Endothelial cell of umbilical vein (primary cell): Measurements from ENCODE around the gene CCR4. TPM values are rescaled to one million over a fixed set of nuclear protein-coding genes. Genes with fewer than 3 reads are reported as not detected.
A peak's percentile ranks its signal among the peaks of the same experiment; 100 is the strongest.

Experiments used
- BruUV-seq: library from RNA; stranded (reverse); fragments of 400-500 nt; replicated peaks from 2 replicates; lab custom pipeline; 2021; lab: Mats Ljungman, UMichigan
- CTCF ChIA-PET: fragments of 300-600, 350-600 bp; sonication (Branson Sonifier 250); formaldehyde crosslinking; loops from one replicate; lab custom pipeline; 2021; ENCODE audit warnings: antibody characterized with exemption, inconsistent platforms; lab: Charles Lee
- POLR2A ChIA-PET: fragments of 300-600, 350-600 bp; sonication (Branson Sonifier 250); formaldehyde crosslinking; loops from one replicate; lab custom pipeline; 2021; ENCODE audit warnings: antibody characterized with exemption, inconsistent platforms; lab: Charles Lee
- DNase-seq: peaks from one replicate; pipeline ENCODE4 v3.0.0-alpha.2; 2011; ENCODE audit warnings: low read depth, low spot score
- FAIRE-seq: peaks from 2 replicates; lab custom pipeline; 2011; peaks lifted over from hg19 to GRCh38; lab: Jason Lieb, UNC
- H2AFZ ChIP-seq: 2 replicates; pipeline ENCODE4 v1.6.0; 2012; ENCODE audit warnings: low read depth, low read length, control low read depth, inconsistent platforms
- H3K27ac ChIP-seq: 2 replicates; pipeline ENCODE4 v1.5.1; 2011; ENCODE audit warnings: low read depth, mild to moderate bottlenecking, control low read depth, low read length, moderate library complexity; ENCODE audit not compliant: insufficient read depth
- H3K27me3 ChIP-seq, 2 experiments: 2 replicates each; pipeline versions ENCODE4 v1.6.0 to v1.6.1; 2011; ENCODE audit warnings: low read length in 2 of 2, mixed read lengths in 1 of 2; ENCODE audit not compliant: control insufficient read depth in 2 of 2, insufficient read depth in 2 of 2
- H3K36me3 ChIP-seq, 2 experiments: 2 replicates in 1 of 2; 3 replicates in 1 of 2; pipeline ENCODE4 v1.5.1; 2011; ENCODE audit warnings: low read length in 2 of 2, mild to moderate bottlenecking in 1 of 2, moderate library complexity in 1 of 2; ENCODE audit not compliant: control insufficient read depth in 2 of 2, insufficient read depth in 2 of 2; ENCODE audit errors: extremely low read depth in 1 of 2
- H3K4me1 ChIP-seq: 3 replicates; pipeline ENCODE4 v1.5.1; 2011; ENCODE audit warnings: mild to moderate bottlenecking, low read length; ENCODE audit not compliant: control insufficient read depth, insufficient read depth; ENCODE audit errors: extremely low read depth
- H3K4me2 ChIP-seq: 2 replicates; pipeline ENCODE4 v1.6.1; 2011; ENCODE audit warnings: low read length, control low read depth, mixed read lengths; ENCODE audit not compliant: insufficient read depth
- H3K4me3 ChIP-seq, 3 experiments: fragments of 200-600 bp in 1 of 3; sonication (generic), shearing (Covaris generic) in 1 of 3; replicated peaks in 1 of 3; 2 replicates each; pipeline ENCODE4 v1.5.1; 2011 to 2016; ENCODE audit warnings: control low read depth in 3 of 3, low read length in 3 of 3, mild to moderate bottlenecking in 2 of 3, inconsistent platforms in 1 of 3, low read depth in 1 of 3, moderate library complexity in 1 of 3; ENCODE audit not compliant: insufficient read depth in 1 of 3
- H3K79me2 ChIP-seq: 2 replicates; pipeline ENCODE4 v1.6.0; 2012; ENCODE audit warnings: low read length, inconsistent platforms; ENCODE audit not compliant: control insufficient read depth, insufficient read depth
- H3K9ac ChIP-seq: replicated peaks from 2 replicates; pipeline ENCODE3; 2011; ENCODE audit warnings: low read length, control low read depth; ENCODE audit not compliant: insufficient read depth; ENCODE audit errors: extremely low read depth
- H3K9me1 ChIP-seq: replicated peaks from 3 replicates; pipeline ENCODE4 v1.6.0; 2011; ENCODE audit warnings: mild to moderate bottlenecking, low read length; ENCODE audit not compliant: control insufficient read depth, insufficient read depth; ENCODE audit errors: extremely low read depth
- H3K9me3 ChIP-seq: replicated peaks from 2 replicates; pipeline ENCODE4 v1.5.1; 2012; ENCODE audit warnings: low read length, inconsistent platforms; ENCODE audit not compliant: control insufficient read depth, insufficient read depth
- H4K20me1 ChIP-seq: replicated peaks from 2 replicates; pipeline ENCODE3; 2011; ENCODE audit warnings: mild to moderate bottlenecking, low read length; ENCODE audit not compliant: control insufficient read depth, insufficient read depth; ENCODE audit errors: extremely low read depth
- GATA2 ChIP-seq: IDR thresholded peaks from 2 replicates; pipeline ENCODE4 v1.7.0; 2011; ENCODE audit warnings: low read depth, mild to moderate bottlenecking, moderate library complexity, mixed read lengths, low read length; ENCODE audit not compliant: insufficient read length, insufficient read depth
- MAX ChIP-seq: IDR thresholded peaks from 2 replicates; pipeline ENCODE4 v1.6.1; 2011; ENCODE audit not compliant: insufficient read depth, insufficient read length
- POLR2AphosphoS5 ChIP-seq: IDR thresholded peaks from 2 replicates; pipeline ENCODE4 v1.6.1; 2012; ENCODE audit warnings: low read depth, mild to moderate bottlenecking, control low read depth, low read length, moderate library complexity; ENCODE audit not compliant: insufficient read depth
- dilution Hi-C: fragments of 300-500 bp; cut with MboI; formaldehyde crosslinking; loops from one replicate; pipeline ENCODE4 v1.15.0; 2019; ENCODE audit warnings: low sequenced_read_pairs; ENCODE audit not compliant: extremely low pct_ligation_motif_present
- intact Hi-C: fragments of 100-400 bp; cut with micrococcal nuclease; formaldehyde crosslinking; loops from one replicate; pipeline ENCODE4 v1.10.0; 2022
- polyA plus RNA-seq, 4 experiments: library from polyadenylated mRNA; depleted of rRNA in 3 of 4; stranded (reverse) in 3 of 4; unstranded in 1 of 4; fragments of >200 nt; gene quantifications; 2 replicates each; pipeline versions ENCODE4 v1.2.1 to v1.2.3, GENCODE V29; 2011 to 2012; ENCODE audit warnings: missing spikeins in 1 of 4
- total RNA-seq: library from RNA; stranded (reverse); gene quantifications from 2 replicates; pipeline ENCODE4 v1.2.3, GENCODE V29; 2021

CCR4 gene
- total and polyA plus RNA-seq, 2 donors (not counting 3 experiments of a cell fraction or from before 2014, with no cell fraction given) = not detected

- FAIRE-seq (peak; percentile 37), DNase-seq (no peak)
- Histone ChIP-seq H2AFZ (no peak overlapping the region), H3K36me3 (no peaks in the 10 kb centered on the region), H3K27ac (no peak overlapping the region), H3K4me1 (no peaks in the 10 kb centered on the region), H3K4me3 (no peak overlapping the region), H4K20me1 (no peaks in the 10 kb centered on the region), H3K9ac (no peak overlapping the region), H3K4me2 (no peak overlapping the region), H3K9me3 (no peaks in the 10 kb centered on the region), H3K79me2 (no peaks in the 10 kb centered on the region), H3K9me1 (no peaks in the 10 kb centered on the region), H3K27me3 (peaks cover 0 to 5% of the 10 kb centered on the region in 2 experiments)
- ChIA-PET POLR2A (no interaction called here), CTCF (interaction anchor here (1.2 to 1.8 kb wide), 3 partner anchors 14 to 21 kb away, joined by 3 to 6 read pairs (median 5); no protein-coding TSS in a partner anchor)
- intact Hi-C loops (no loop called here), dilution Hi-C loops (no loop called here)
- no TSS peak for BruUV-seq
- TF ChIP-seq GATA2 (no peak), POLR2AphosphoS5 (no peak)
These were observed 16.9 kb downstream of the CCR4 start for GRCh38 chr3:32968166-32968919.

- H3K9me1 ChIP-seq = no peaks in the 10 kb centered on the region
- intact Hi-C loops (no loop called here), dilution Hi-C loops (no loop called here)
- ChIA-PET POLR2A (interaction anchor here (0.7 kb wide), 1 partner anchor 105 kb away, joined by 3 read pairs; no protein-coding TSS in a partner anchor), CTCF (interaction anchor here (1.2 to 1.8 kb wide), 3 partner anchors 15 to 20 kb away, joined by 3 to 6 read pairs (median 5); no protein-coding TSS in a partner anchor)
- peaks cover 0 to 4% of the 10 kb centered on the region in 2 experiments for H3K27me3 ChIP-seq
- H3K4me1 ChIP-seq = no peaks in the 10 kb centered on the region
- no TSS peak for BruUV-seq
- H3K9ac ChIP-seq = no peak overlapping the region
- TF ChIP-seq MAX = no peak
- TF ChIP-seq GATA2 = no peak
- no peak for DNase-seq
- H3K9me3 ChIP-seq = no peaks in the 10 kb centered on the region
- no peak overlapping the region for H3K27ac ChIP-seq
- H4K20me1 ChIP-seq = no peaks in the 10 kb centered on the region
- H2AFZ ChIP-seq = no peak overlapping the region
- H3K4me3 ChIP-seq = no peak overlapping the region
- no peak for FAIRE-seq
- H3K79me2 ChIP-seq = no peaks in the 10 kb centered on the region
- no peaks in the 10 kb centered on the region for H3K36me3 ChIP-seq
- no peak overlapping the region for H3K4me2 ChIP-seq
These were observed 17.5 kb downstream of the CCR4 start for GRCh38 chr3:32968920-32969389.
